Uterus (tissue), 4 donors: ENCODE data around the gene ZMYND15. TPM values are rescaled to one million over a fixed set of nuclear protein-coding genes. Genes with fewer than 3 reads are reported as not detected.

Experiments used
- DNase-seq, 2 donors: peaks; one replicate each; pipeline ENCODE4 v3.0.0-alpha.2; 2019 to 2020
- H3K27ac ChIP-seq, 2 donors: fragments of 200-600 bp; sonication (generic); 1 replicate in 1 of 2; 2 replicates in 1 of 2; pipeline ENCODE4 v1.5.1; 2016 to 2018
- H3K27me3 ChIP-seq, 2 donors: fragments of 200-600 bp; sonication (generic); one replicate each; pipeline ENCODE4 v1.5.1; 2018 to 2019; ENCODE audit warnings: control low read depth in 1 of 2
- H3K36me3 ChIP-seq, 2 donors: fragments of 200-600 bp; sonication (generic); one replicate each; pipeline ENCODE4 v1.5.1; 2019; ENCODE audit warnings: control low read depth in 1 of 2
- H3K4me1 ChIP-seq, 2 donors: fragments of 200-600 bp; sonication (generic); one replicate each; pipeline ENCODE4 v1.5.1; 2018 to 2019; ENCODE audit warnings: control low read depth in 1 of 2
- H3K4me3 ChIP-seq, 2 donors: fragments of 200-600 bp; sonication (generic); 1 replicate in 1 of 2; 2 replicates in 1 of 2; pipeline ENCODE4 v1.5.1; 2018 to 2019; ENCODE audit warnings: mild to moderate bottlenecking in 1 of 2
- H3K9me3 ChIP-seq, 2 donors: fragments of 200-600 bp; sonication (generic); one replicate each; pipeline ENCODE4 v1.5.1; 2019; ENCODE audit warnings: control low read depth in 1 of 2
- CTCF ChIP-seq, 4 experiments: fragments of 200-600 bp in 2 of 4; fragments of 450-650 bp in 2 of 4; sonication (generic) in 2 of 4; IDR thresholded peaks; one replicate each; pipeline ENCODE4 v1.5.1; 2016 to 2019; ENCODE audit warnings: antibody characterized with exemption in 4 of 4, mild to moderate bottlenecking in 2 of 4, moderate library complexity in 1 of 4
- POLR2A ChIP-seq, 2 donors: fragments of 450-650 bp; IDR thresholded peaks; one replicate each; pipeline ENCODE4 v1.6.1; 2016; ENCODE audit warnings: antibody characterized with exemption in 2 of 2, mild to moderate bottlenecking in 1 of 2, moderate library complexity in 1 of 2
- intact Hi-C: fragments of 100-400 bp; cut with DNase I; formaldehyde crosslinking; loops from one replicate; pipeline ENCODE4 v1.15.1; 2023; ENCODE audit warnings: low total_unique reads
- total RNA-seq, 4 donors: library from RNA; depleted of rRNA in 3 of 4; stranded (reverse); fragments of >200 nt in 3 of 4; gene quantifications; one replicate each; pipeline versions ENCODE4 v1.1.0 to v1.2.4, GENCODE V29; 2014 to 2023
- donor health status: DM: yes; HTN: yes; CAD: no.

Gene ZMYND15
- total RNA-seq, 4 donors from 2014 or later, result 0.58 to 0.69 TPM; not detected in 2

GRCh38 chr17:4743898-4744297 lies 4.3 kb downstream of the ZMYND15 start:
- no peaks in the 10 kb centered on the region for H3K9me3 ChIP-seq
- DNase-seq, result no peak
- TF ChIP-seq CTCF (IDR thresholded peaks at IDR 0.05) (no peak), POLR2A (IDR thresholded peaks at IDR 0.05) (no peak)
- H3K27ac ChIP-seq, result no peak overlapping the region
- intact Hi-C loops, result no loop called here
- peaks cover 0 to 7% of the 10 kb centered on the region in 2 donors for H3K27me3 ChIP-seq
- no peaks in the 10 kb centered on the region for H3K4me1 ChIP-seq
- H3K36me3 ChIP-seq, result no peaks in the 10 kb centered on the region
- H3K4me3 ChIP-seq, result no peak overlapping the region

- H3K4me3 ChIP-seq, result no peak overlapping the region
- no peaks in the 10 kb centered on the region for H3K4me1 ChIP-seq
- no peak for DNase-seq
- no peak overlapping the region for H3K27ac ChIP-seq
- no peaks in the 10 kb centered on the region for H3K36me3 ChIP-seq
- H3K27me3 ChIP-seq, result peaks cover 0 to 7% of the 10 kb centered on the region in 2 donors
- intact Hi-C loops, result no loop called here
- TF ChIP-seq POLR2A (IDR thresholded peaks at IDR 0.05) (no peak), CTCF (IDR thresholded peaks at IDR 0.05) (no peak)
- no peaks in the 10 kb centered on the region for H3K9me3 ChIP-seq
Measured at GRCh38 chr17:4744999-4745969, 5.7 kb downstream of the ZMYND15 start.

- intact Hi-C loops, result no loop called here
- DNase-seq, result no peak
- no peak overlapping the region for H3K4me3 ChIP-seq
- H3K27me3 ChIP-seq, result peaks cover 0 to 7% of the 10 kb centered on the region in 2 donors
- no peaks in the 10 kb centered on the region for H3K9me3 ChIP-seq
- TF ChIP-seq POLR2A (IDR thresholded peaks at IDR 0.05) (no peak), CTCF (IDR thresholded peaks at IDR 0.05) (no peak)
- H3K27ac ChIP-seq, result no peak overlapping the region
- no peaks in the 10 kb centered on the region for H3K36me3 ChIP-seq
- H3K4me1 ChIP-seq, result no peaks in the 10 kb centered on the region
Measured at GRCh38 chr17:4747847-4748246, 8.2 kb downstream of the ZMYND15 start.

- no peak for TF ChIP-seq CTCF (IDR thresholded peaks at IDR 0.05)
- no peak for TF ChIP-seq POLR2A (IDR thresholded peaks at IDR 0.05)
- no peak for DNase-seq
Measured at GRCh38 chr17:4748686-4749085, 9.1 kb downstream of the ZMYND15 start.

GRCh38 chr17:4750606-4751005 lies 11.0 kb downstream of the ZMYND15 start:
- no peak for TF ChIP-seq CTCF (IDR thresholded peaks at IDR 0.05)
- TF ChIP-seq POLR2A (IDR thresholded peaks at IDR 0.05), result no peak
- H3K36me3 ChIP-seq, result no peaks in the 10 kb centered on the region
- H3K27me3 ChIP-seq, result no peaks in the 10 kb centered on the region
- no peak overlapping the region for H3K27ac ChIP-seq
- H3K9me3 ChIP-seq, result no peaks in the 10 kb centered on the region
- no peaks in the 10 kb centered on the region for H3K4me1 ChIP-seq
- no peak overlapping the region for H3K4me3 ChIP-seq
- no peak for DNase-seq
- intact Hi-C loops, result no loop called here

More at GRCh38 chr17:4748686-4749085, 9.1 kb downstream of the ZMYND15 start:
- Histone ChIP-seq H3K4me3 (no peak overlapping the region), H3K27me3 (peaks cover 0 to 7% of the 10 kb centered on the region in 2 donors), H3K9me3 (no peaks in the 10 kb centered on the region), H3K4me1 (no peaks in the 10 kb centered on the region), H3K36me3 (no peaks in the 10 kb centered on the region), H3K27ac (no peak overlapping the region)
- intact Hi-C loops, result no loop called here
